GF-D8 (cell line): ENCODE measurements around the gene CACNA1B.
"Not testable (repeated sequence)": the region's sequence is repeated elsewhere in the genome, so short reads cannot be mapped to it uniquely, and the experiment has no call there.

Source experiments
- DNase-seq: peaks from one replicate; lab custom pipeline; 2025; lab: John Stamatoyannopoulos, UW

The CACNA1B gene

DNA sequence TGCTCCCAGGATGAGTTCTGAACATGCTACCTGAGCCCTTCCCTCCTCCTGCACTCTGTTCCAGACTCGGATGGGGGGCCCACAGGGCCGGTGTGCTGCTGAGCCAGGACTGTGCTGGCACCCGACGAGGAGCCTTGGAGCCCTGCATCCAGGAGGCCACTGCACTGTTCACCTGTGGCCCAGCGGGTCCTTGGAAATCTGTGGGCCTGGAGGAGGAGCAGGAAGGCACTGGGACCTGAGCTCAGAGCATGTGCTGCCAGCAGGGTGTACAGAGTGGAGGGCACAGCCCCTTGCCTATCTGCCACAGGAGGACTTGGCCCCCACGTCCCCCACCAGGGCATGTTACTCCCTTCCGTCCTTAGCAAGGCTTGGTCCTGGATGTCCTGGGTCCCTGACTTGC is 265.9 kb downstream of the CACNA1B start:
- DNase-seq = not testable (repeated sequence)

DNA sequence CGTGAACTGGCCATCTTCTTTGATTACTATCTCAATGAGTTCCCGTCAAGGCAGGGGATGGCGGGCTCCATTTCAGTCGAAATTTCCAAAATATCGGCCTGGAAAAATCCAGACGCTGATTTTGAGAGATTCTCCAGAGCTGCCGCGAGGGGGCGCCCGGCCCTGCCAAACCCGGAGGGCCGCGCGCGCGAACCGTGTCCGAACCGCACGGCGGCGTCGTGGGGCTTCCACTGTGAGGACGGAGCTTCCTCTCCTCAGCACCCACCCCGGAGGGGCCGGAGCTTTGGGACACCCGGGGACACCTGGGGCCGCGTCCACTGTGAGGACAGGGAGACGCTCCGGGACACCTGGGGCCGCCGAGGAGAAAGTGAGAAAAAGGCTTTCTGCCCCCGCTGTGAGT is 270.0 kb downstream of the CACNA1B start:
- DNase-seq = not testable (repeated sequence)

DNA sequence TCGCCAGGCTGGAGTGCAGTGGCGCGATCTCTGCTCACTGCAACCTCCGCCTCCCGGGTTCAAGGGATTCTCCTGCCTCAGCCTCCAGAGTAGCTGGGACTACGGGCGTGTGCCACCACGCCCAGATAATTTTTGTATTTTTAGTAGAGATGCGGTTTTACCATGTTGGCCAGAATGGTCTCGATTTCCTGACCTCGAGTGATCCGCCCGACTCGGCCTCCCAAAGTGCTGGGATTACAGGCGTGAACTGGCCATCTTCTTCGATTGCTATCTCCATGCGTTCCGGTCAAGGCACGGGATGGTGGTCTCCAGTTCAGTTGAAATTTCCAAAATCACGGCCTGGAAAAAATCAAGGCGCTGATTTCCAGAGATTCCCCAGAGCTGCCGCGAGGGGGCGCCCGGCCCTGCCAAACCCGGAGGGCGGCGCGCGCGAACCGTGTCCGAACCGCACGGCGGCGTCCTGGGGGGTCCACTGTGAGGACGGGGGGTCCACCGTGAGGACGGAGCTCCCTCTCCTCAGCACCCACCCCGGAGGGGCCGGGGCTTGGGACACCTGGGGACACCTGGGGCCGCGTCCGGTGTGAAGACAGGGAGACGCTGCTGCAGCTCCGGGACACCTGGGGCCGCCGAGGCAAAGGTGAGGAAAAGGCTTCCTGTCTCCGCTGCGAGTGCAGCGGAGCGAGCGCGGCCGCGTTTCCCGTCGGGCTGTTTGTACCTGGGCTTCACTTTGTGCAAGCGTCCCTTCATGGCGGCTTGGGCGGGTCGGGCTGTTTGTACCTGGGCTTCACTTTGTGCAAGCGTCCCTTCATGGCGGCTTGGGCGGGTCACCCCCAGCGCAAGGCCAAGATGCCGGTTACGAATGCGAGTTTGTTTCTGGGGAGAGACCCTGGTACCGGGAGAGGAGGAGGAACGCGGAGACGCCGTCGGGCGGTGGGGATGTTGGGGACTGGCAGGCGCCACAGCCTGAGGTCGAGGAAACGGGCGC is 272.4 kb downstream of the CACNA1B start:
- DNase-seq = not testable (repeated sequence)

DNA sequence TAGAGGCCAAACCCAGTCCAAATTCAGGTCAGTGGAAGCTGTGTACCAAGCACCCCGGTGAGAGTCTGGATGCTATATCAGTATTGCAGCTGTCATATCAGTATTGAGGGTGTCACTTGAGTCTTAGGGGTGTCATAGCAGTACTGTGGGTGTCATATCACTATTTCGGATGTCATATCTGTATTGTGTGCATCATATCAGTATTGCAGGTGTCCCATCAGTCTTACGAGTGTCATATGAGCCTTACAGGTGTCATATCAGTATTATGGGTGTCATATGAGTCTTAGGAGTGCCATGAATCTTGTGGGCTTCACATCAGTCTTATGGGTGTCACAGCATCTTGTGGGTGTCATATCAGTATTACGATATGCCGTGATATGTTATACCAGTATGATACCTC is 278.2 kb downstream of the CACNA1B start:
- DNase-seq = not testable (repeated sequence)

DNA sequence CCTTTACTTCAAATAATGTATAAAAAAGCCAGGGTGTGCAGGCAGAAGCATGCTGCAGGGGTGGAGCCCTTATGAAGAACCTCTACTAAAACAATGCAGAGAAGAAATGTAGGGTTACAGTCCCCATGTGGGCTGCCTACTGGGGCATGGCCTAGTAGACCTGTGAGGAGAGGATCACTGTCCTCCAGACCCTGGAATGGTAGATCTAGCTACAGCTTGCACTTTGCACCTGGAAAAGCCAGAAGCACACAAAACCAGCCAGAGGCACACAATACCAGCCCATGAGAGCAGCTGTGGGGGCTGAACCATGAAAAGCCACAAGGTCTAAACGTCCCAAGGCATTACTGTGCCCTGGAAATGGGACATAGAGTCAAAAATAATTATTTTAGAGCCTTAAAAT is 289.2 kb downstream of the CACNA1B start:
- DNase-seq = not testable (repeated sequence)
